ENCODE results near the gene RNF123. TPM values are rescaled to one million over a fixed set of nuclear protein-coding genes. Genes with fewer than 3 reads are reported as not detected.

Gene RNF123
- total RNA-seq, 1 experiment from 2014 or later = 23.1 TPM

GRCh38 chr3:49653621-49654020 is 35.7 kb upstream of the RNF123 start:
- TF ChIP-seq SIN3A (IDR thresholded peaks at IDR 0.05; ENCODE audit: borderline replicate concordance, insufficient read depth, low read depth, low read length) = no peak
- no peak for TF ChIP-seq CTCF (IDR thresholded peaks at IDR 0.05)
- no peak for TF ChIP-seq POLR2AphosphoS5 (IDR thresholded peaks at IDR 0.05; ENCODE audit: low read depth, low read length)
- no peak for TF ChIP-seq REST (IDR thresholded peaks at IDR 0.05; ENCODE audit: insufficient read depth in 1 of 2, low read depth in 2 of 2, low read length in 1 of 2)
- no peak for TF ChIP-seq TCF7L2 (IDR thresholded peaks at IDR 0.05; ENCODE audit: low read depth, low read length)
- intact Hi-C loops (cut with micrococcal nuclease; ENCODE audit: unreplicated experiment) = no loop called here

GRCh38 chr3:49654176-49654825 is 35.1 kb upstream of the RNF123 start:
- Histone ChIP-seq H3K9me3 (ENCODE audit: control insufficient read depth, insufficient read depth, low read depth, low read length) (no peaks in the 10 kb centered on the region), H3K36me3 (ENCODE audit: control insufficient read depth, insufficient read depth, low read length) (no peaks in the 10 kb centered on the region), H3K27me3 (ENCODE audit: control insufficient read depth, insufficient read depth, low read length) (no peaks in the 10 kb centered on the region), H3K4me3 (ENCODE audit: low read depth in 2 of 2, low read length in 2 of 2) (no peak overlapping the region), H3K27ac (ENCODE audit: low read length) (no peak overlapping the region), H3K4me1 (ENCODE audit: control insufficient read depth, insufficient read depth, low read length) (no peaks in the 10 kb centered on the region)
- ATAC-seq (no peak), DNase-seq (ENCODE audit: low read depth, low spot score) (no peak)
- CTCF ChIA-PET = no interaction called here
- intact Hi-C loops (cut with micrococcal nuclease; ENCODE audit: unreplicated experiment) = no loop called here
- POLR2A ChIA-PET = no interaction called here
- in situ Hi-C loops (cut with HindIII; ENCODE audit: low pct_unique_long_range_greater_than_20kb, low sequenced_read_pairs) = no loop called here
- no TSS peak for BruUV-seq (replicated peaks)
- TF ChIP-seq CTCF (IDR thresholded peaks at IDR 0.05) = no peak
- no peak for TF ChIP-seq TCF7L2 (IDR thresholded peaks at IDR 0.05; ENCODE audit: low read depth, low read length)
- no peak for TF ChIP-seq POLR2AphosphoS5 (IDR thresholded peaks at IDR 0.05; ENCODE audit: low read depth, low read length)
- TF ChIP-seq SIN3A (IDR thresholded peaks at IDR 0.05; ENCODE audit: borderline replicate concordance, insufficient read depth, low read depth, low read length) = no peak
- no peak for TF ChIP-seq REST (IDR thresholded peaks at IDR 0.05; ENCODE audit: insufficient read depth in 1 of 2, low read depth in 2 of 2, low read length in 1 of 2)

More at GRCh38 chr3:49653621-49654020, 35.7 kb upstream of the RNF123 start:
- in situ Hi-C loops (cut with HindIII; ENCODE audit: low pct_unique_long_range_greater_than_20kb, low sequenced_read_pairs) = no loop called here
- CTCF ChIA-PET = no interaction called here
- POLR2A ChIA-PET = no interaction called here
- Histone ChIP-seq H3K4me3 (ENCODE audit: low read depth in 2 of 2, low read length in 2 of 2) (no peak overlapping the region), H3K36me3 (ENCODE audit: control insufficient read depth, insufficient read depth, low read length) (no peaks in the 10 kb centered on the region), H3K27me3 (ENCODE audit: control insufficient read depth, insufficient read depth, low read length) (no peaks in the 10 kb centered on the region), H3K4me1 (ENCODE audit: control insufficient read depth, insufficient read depth, low read length) (no peaks in the 10 kb centered on the region), H3K9me3 (ENCODE audit: control insufficient read depth, insufficient read depth, low read depth, low read length) (no peaks in the 10 kb centered on the region), H3K27ac (ENCODE audit: low read length) (no peak overlapping the region)
- BruUV-seq (replicated peaks) = no TSS peak
- DNase-seq (ENCODE audit: low read depth, low spot score) (no peak), ATAC-seq (no peak)

Data from Panc1 (cell line).